Measurements from ENCODE around the gene PI4KA. TPM values are rescaled to one million over a fixed set of nuclear protein-coding genes. Genes with fewer than 3 reads are reported as not detected.

PI4KA gene
- total RNA-seq, 1 experiment from 2014 or later: 65.8 TPM

DNA sequence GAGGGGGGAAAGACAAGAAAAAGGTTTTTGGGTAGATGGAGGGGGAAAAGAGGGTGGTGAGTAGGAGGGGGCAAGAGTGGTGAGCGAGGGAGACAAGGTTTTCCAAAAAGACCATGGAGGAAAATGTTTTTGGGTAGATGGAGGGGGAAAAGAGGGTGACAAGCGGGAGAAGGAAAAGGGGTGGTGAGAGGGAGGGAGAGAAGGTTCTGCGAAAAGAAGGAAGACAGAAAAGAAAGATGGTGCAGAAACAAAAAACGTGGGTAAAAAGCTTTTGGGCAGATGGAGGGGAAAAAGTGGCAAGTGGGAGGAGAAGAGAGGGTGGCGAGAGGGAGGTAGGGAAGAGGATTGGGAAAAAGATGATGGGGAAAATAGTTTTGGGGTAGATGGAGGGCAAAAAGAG, 200.6 kb downstream of the PI4KA start:
- TF ChIP-seq, protein P1, sequence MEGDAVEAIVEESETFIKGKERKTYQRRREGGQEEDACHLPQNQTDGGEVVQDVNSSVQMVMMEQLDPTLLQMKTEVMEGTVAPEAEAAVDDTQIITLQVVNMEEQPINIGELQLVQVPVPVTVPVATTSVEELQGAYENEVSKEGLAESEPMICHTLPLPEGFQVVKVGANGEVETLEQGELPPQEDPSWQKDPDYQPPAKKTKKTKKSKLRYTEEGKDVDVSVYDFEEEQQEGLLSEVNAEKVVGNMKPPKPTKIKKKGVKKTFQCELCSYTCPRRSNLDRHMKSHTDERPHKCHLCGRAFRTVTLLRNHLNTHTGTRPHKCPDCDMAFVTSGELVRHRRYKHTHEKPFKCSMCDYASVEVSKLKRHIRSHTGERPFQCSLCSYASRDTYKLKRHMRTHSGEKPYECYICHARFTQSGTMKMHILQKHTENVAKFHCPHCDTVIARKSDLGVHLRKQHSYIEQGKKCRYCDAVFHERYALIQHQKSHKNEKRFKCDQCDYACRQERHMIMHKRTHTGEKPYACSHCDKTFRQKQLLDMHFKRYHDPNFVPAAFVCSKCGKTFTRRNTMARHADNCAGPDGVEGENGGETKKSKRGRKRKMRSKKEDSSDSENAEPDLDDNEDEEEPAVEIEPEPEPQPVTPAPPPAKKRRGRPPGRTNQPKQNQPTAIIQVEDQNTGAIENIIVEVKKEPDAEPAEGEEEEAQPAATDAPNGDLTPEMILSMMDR (conservative IDR thresholded peaks at IDR 0.05): no peak
- H3K27ac ChIP-seq (ENCODE audit: insufficient read length, low read depth, low read length): no peak overlapping the region
- H2BK5ac ChIP-seq (ENCODE audit: insufficient read length, low read length): no peak overlapping the region
- Mint-ChIP-seq H3K4me1 (no peaks in the 10 kb centered on the region), H3K27ac (no peak overlapping the region), H3K27me3 (ENCODE audit: low read depth) (peaks cover 25% of the 10 kb centered on the region), H3K36me3 (ENCODE audit: insufficient read depth in 1 of 3, low read depth in 3 of 3) (no peaks in the 10 kb centered on the region), H3K9me3 (no peaks in the 10 kb centered on the region), H3K4me3 (no peak overlapping the region; a peak in 1 of 5 replicates)
- H3T11ph ChIP-seq (ENCODE audit: low read length): no peak overlapping the region
- H3K27me3 ChIP-seq (ENCODE audit: insufficient read depth, low read length): no peaks in the 10 kb centered on the region
- no peak overlapping the region for H4K8ac ChIP-seq (replicated peaks; ENCODE audit: insufficient read length, low read depth, low read length)
- H3K4me1 ChIP-seq (ENCODE audit: insufficient read depth, low read length): no peaks in the 10 kb centered on the region
- H2BK12ac ChIP-seq (ENCODE audit: insufficient read length, low read depth, low read length): no peak overlapping the region
- no peak overlapping the region for H3K18ac ChIP-seq (ENCODE audit: insufficient read length, low read depth, low read length)
- H3K23ac ChIP-seq (ENCODE audit: insufficient read length, low read depth, low read length): no peak overlapping the region
- H3K79me1 ChIP-seq (ENCODE audit: insufficient read depth, low read depth, low read length, poor library complexity, severe bottlenecking): no peaks in the 10 kb centered on the region
- no peaks in the 10 kb centered on the region for H4K20me1 ChIP-seq (ENCODE audit: control insufficient read depth, insufficient read depth, insufficient read length)
- H2AFZ ChIP-seq (ENCODE audit: low read length): no peak overlapping the region
- no peak overlapping the region for H4K5ac ChIP-seq (ENCODE audit: insufficient read length, low read depth, low read length)
- 100% methylated on average over 1 of the region's 5 CpGs for WGBS (ENCODE audit: extremely low coverage, insufficient read length, low lambda C conversion rate)
- no peaks in the 10 kb centered on the region for H3K79me2 ChIP-seq (ENCODE audit: insufficient read depth, low read length)
- H3K4ac ChIP-seq (ENCODE audit: low read depth, low read length): no peak overlapping the region
- no peak overlapping the region for H2AK5ac ChIP-seq (ENCODE audit: insufficient read length, low read length)
- H4K91ac ChIP-seq (ENCODE audit: insufficient read length, low read depth, low read length): no peak overlapping the region
- H3K23me2 ChIP-seq (ENCODE audit: insufficient read length, low read depth, low read length, poor library complexity, severe bottlenecking): no peaks in the 10 kb centered on the region
- no peak overlapping the region for H2BK15ac ChIP-seq (ENCODE audit: low read depth, low read length)
- H2BK20ac ChIP-seq (ENCODE audit: low read depth, low read length, poor library complexity, severe bottlenecking): no peak overlapping the region
- H3K9ac ChIP-seq (ENCODE audit: extremely low read depth, insufficient read length, low read length): no peak overlapping the region
- no peak for DNase-seq
- H2BK120ac ChIP-seq (ENCODE audit: low read depth, low read length, poor library complexity, severe bottlenecking): no peak overlapping the region
- H3K56ac ChIP-seq (ENCODE audit: insufficient read length, low read depth, low read length): no peak overlapping the region
- H3K14ac ChIP-seq (ENCODE audit: insufficient read depth, low read length): no peak overlapping the region
- H3K9me3 ChIP-seq (ENCODE audit: control insufficient read depth, low read depth, low read length): no peaks in the 10 kb centered on the region
- H3K4me2 ChIP-seq (ENCODE audit: insufficient read depth, insufficient read length, low read length): no peak overlapping the region

Other genes starting within 250 kb of the PI4KA start
- gene SERPIND1, start 84.7 kb downstream of the PI4KA start, total RNA-seq (2021): not detected in 2 replicates
- gene SNAP29, start 196 bp upstream of the PI4KA start, total RNA-seq (2021): 15.6 and 17.9 TPM in 2 replicates
- gene CRKL, start 58.6 kb upstream of the PI4KA start, total RNA-seq (2021): 105 and 106 TPM in 2 replicates
- 1.9 and 2.3 TPM in 2 replicates for gene AIFM3, start 108.4 kb upstream of the PI4KA start, total RNA-seq (2021)
- gene LZTR1, start 123.5 kb upstream of the PI4KA start, total RNA-seq (2021): 40.0 and 47.0 TPM in 2 replicates
- 23.3 and 24.6 TPM in 2 replicates for gene THAP7, start 143.3 kb upstream of the PI4KA start, total RNA-seq (2021)
- not detected in 2 replicates for gene P2RX6, start 156.4 kb upstream of the PI4KA start, total RNA-seq (2021)
- 0.09 and 0.22 TPM in 2 replicates for gene SLC7A4, start 173.8 kb upstream of the PI4KA start, total RNA-seq (2021)
- not detected in 2 replicates for gene LRRC74B, start 187.1 kb upstream of the PI4KA start, total RNA-seq (2021)